COLO668 (cell line): ENCODE measurements around the gene ZNF362.

Experiments used
- DNase-seq: peaks from one replicate; lab custom pipeline; 2025; ENCODE audit not compliant: unreplicated experiment; lab: John Stamatoyannopoulos, UW

The ZNF362 gene

DNA sequence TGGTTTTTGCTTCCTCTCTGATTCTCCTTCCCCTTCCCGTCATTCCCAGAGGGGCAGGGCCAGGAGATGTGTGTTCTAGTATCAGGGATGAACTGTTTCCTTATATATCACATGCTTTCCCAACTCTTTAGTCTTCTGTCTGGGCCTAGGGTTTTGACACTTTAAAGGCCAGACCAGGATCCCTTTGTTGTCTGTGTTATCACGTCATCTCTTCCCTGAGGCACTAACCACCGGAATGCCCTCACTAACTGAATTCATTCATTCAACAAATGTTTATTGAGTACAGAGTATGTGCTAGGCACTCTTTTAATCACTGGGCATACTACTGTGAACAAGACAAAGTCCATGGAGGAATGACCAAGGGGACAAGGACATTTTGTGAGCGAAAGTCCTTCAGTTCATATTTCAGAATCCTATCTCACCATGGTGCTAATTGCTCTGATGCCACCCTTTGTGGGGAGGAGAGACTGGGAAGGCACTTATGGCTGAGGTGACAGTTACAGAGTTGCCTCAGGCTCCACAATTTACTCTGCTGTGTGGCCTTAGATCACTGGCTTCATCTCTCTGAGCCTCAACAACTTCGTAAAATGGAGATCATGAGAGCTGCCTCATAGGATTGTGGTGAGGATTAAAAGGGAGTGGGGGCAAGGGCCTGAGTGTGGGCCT, 12.0 kb upstream of the ZNF362 start:
- no peak for DNase-seq

DNA sequence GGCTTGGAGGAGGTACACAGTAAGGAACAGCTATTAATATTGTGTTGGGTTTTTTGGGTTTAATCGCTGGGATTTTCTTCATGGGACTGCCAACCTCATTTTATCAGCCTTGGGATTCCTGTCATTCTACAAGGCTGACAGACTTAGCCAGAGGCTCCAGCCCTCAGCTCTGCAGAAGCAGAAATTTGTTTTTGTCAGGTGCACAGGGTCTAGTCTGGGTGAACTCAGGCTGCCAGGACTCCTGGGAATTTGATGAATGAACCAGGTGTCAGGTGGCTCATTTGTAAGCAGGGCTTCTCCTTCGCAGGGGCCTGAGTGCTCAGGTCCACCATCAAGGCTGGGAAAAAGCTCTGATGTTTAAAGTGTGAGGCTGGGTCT, 11.5 kb upstream of the ZNF362 start:
- no peak for DNase-seq

DNA sequence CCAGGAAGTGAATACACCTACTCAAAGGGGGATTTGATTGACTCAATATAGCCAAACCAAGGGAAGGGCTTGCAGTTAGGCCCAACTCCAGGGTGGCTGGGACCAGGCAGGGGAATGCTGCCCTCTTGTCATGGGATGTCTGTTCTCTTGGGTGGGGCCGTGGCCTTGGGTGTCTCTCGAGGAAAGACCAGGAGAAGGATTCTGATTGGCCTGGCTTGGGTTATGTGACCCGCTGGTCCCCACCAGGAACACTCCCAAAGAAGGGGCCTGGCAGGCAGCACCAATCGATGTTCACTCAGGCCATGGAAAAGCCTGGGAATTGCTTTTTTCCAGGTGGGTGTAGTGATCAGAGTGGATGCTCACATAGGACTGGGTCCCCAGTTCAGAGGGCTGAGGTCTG, 10.1 kb upstream of the ZNF362 start:
- no peak for DNase-seq

DNA sequence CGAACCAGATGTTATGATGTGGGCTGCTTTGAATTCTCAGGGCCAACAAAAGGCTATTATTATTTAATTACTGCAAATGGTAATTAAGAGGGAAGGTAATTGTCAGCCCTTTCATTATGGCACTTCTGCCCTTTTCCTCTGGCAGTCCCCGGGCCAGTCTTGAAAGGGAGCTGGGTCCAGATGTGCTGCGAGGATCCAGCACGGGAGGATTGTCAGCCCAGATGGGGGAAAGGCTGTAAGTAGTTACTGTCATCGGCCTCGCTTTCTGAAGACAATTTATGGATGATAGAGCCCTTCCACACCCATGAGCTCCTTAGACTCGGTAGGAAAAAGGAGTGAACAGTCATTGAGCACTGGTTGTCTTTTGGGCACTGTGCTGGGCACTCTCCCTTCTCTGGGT, 8.7 kb upstream of the ZNF362 start:
- no peak for DNase-seq

DNA sequence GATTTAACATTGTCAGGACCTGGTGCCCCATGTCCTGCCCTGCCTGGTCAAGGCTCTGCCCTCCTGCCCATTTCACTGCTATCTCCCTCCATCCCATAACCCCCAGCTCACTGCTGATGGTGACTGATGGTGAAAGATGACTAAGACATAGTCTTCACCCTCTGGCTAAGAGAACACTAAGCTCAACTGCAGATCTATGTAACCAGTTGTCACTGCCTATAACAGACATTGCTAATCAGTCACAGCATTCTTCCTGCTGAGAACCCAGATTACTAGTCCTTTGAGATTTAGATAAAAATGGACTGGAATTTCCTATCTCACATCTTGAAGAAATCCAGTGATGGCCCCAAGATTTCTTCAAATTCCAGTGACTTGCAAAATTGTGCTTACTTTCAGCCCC, 8.0 kb upstream of the ZNF362 start:
- no peak for DNase-seq

DNA sequence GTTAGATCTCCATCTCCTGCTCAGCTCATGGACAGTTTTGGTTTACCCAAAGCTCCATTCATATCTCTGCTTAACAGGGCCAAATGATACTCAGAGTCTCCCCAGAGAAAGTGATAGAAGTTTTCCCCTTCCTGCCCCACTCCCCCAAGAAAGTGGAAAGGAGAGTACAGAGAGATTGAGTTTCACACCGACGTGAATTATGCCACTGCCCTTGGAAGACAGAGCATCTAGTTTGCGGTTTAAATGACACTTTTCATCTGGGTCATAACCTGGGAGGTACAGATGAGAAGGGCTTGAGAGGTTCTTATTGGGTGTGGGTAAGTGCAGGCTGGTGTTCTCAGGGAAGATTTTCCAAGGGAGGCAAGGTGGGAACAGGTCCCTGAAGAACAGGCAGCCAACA, 6.9 kb upstream of the ZNF362 start:
- DNase-seq: no peak

DNA sequence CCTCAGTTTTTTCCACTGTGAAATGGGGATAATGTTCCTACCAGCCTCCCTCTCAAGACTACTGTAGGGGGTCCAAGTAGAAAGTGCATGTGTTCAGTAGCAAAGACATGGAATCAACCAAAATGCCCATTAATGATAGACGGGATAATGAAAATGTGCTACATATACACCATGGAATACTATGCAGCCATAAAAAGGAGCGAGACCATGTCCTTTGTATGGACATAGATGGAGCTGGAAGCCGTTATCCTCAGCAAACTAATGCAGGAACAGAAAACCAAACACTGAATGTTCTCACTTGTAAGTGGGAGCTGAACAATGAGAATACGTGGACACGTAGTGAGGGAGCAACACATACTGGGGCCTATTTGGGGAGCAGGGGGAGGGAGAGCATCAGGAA, 6.1 kb upstream of the ZNF362 start:
- DNase-seq: no peak

DNA sequence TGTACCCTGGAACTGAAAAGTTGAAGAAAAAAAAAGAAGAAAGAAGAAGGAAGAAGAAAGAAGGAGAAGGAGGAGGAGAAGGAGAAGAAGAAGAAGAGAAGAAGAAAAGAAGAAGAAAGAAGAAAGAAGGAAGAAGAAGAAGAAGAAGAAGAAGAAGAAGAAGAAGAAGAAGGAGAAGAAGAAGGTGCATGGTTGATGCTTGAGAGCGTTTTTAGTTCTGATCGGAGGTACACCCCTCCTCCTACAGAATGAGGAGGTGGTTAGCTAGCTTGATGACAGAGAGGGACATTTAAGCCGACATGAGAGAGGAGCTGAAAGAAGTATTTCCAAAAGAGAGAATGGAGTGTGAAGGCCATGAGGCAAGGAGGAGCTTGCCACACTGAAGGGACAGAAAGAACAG, 5.6 kb upstream of the ZNF362 start:
- no peak for DNase-seq

DNA sequence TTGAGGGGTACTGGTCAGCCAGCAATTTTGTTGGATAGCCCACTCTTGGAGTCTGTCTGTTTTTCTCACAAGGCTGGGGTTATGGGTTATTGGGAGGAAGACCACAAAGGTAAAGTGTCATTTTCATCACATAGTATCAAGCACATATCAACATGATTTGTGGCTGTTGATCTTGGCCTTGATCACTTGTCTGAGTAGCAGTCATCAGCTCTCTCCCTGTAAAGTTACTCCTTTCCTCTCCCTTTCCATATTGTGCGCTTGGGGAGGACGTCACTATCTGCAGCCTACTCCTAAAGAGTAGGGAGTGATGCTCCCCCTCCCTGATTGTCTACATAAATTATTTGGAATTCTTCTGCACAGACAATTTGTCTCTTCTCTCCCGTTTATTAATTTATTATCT, 1.8 kb upstream of the ZNF362 start:
- no peak for DNase-seq

DNA sequence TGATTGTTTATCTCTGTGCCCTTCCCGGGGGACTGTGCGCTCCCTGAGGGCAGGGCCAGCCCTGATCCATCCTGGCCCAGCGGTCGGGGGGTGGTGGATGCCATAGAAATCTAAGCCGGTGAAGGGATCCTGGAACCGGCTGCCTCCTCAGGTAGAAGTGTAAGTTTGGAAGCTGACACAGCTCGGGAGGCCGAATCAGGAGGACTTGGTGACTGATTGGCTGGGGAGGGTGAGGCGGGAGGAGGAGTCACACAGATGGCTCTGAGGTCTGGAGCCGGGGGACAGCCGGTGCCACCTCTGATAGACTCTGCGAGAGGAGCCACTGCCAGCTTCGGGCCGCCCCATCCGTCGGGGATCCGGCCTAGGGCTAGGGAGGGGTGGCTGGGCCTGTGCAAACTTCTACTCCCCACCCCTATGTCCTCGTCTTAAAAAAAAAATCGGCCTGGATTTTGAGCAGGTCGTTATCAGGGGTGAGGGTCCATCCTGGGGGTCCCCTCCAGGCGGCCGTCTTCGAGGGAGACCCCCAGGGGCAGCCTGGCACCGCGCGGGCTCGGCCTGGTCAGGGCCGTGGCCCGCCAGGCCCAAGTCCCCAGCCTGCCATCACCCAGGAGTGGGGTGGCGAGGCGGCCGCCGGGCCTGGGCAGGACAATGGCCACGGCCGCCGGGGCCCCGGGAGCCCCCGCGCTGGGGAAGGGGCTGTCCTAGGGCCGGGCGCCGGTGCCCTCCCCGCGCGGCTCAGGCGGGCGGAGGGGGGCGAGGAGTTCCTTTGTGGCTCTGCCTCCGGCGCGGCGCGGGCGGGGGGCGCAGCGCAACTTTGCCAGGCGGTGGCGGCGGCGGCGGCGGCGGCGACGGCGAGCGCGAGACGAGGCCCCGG, 708 bp upstream of the ZNF362 start:
- peak; percentile 83 for DNase-seq

DNA sequence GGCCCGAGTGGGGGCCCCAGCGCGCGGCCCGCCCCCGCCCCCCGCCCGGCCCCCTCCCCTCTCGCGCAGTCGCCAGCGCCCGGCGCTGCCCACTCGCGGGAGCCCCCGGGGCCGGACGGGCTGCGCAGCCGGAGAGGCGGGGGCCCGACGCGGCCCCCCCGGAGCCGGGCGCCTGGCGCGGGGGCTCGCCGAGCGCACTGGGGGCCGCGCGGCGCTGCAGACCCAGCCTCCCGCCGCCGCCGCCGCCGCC, 146 bp upstream of the ZNF362 start:
- no peak for DNase-seq

DNA sequence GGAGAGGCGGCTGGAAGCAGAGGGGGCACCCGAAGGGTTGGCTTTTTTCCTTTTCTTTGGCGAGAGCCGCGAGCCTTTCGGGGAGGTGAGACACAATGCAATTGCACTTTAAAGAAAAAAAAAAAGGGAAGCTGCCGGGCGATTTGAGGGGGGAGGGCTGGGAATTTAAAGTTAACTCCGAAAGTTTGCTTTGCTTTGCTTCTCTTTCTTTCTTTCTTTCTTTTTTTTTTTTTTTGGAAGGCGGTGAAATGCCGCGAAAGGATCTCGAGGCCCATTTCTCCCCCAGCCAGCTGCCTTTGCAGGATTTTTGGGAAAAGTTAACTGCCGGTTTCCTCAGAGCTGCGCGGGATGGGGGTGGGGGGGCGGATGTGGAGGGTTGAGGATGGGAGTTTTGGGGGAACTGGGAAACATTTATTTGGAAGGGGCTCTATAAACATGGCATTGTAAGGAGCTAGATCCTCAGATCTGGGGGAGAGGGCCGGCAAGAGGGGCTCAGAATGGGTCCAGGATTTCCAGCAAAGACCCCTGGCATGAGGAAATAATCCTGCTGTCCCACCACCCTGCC, 997 bp downstream of the ZNF362 start:
- no peak for DNase-seq

DNA sequence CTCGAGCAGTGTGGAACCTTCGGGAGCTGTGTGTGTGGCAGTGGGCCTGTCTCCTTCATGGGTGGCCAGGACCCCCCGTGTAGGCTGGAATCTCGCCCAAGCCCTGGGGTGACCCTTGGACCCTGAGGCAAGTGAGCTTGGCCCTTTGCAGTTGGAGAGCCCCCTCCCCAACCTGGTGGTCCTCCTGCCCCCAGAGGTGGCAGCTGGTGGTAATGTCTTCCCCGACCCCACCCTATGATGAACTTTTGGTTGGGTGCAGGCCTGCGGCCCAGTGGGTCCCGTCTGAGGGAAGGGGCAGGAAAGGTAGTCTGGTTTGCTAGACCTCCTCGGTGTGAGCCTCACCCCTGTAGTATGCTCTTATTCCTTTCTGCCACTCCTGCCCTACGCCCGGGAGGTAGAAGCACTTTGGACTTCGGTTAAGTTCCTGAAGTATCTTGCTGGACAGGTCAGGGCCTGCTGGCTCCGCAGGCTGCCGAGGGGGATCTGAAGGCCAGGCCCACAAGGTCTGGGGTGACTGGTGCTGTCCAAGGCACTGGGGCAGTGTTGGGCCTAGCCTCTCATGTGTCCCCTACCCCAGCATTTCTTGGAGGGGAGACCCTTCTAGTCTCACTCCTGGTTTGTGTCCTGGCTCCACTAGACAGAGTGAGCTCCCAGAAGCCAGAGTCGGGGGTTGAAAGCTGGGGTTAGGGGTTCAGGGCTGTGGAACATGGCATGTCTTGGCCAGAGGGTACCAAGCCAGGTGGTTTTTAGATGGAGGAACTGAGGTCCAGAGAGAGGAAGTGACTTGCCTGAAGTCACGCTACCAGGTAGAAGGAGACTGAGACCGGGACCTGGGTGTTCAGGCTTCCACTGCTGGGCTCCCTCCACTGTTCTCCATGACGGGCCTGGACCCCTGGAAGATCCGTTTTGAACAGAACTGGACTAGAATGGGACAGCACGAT, 1.8 kb downstream of the ZNF362 start:
- peak; percentile 33 for DNase-seq

DNA sequence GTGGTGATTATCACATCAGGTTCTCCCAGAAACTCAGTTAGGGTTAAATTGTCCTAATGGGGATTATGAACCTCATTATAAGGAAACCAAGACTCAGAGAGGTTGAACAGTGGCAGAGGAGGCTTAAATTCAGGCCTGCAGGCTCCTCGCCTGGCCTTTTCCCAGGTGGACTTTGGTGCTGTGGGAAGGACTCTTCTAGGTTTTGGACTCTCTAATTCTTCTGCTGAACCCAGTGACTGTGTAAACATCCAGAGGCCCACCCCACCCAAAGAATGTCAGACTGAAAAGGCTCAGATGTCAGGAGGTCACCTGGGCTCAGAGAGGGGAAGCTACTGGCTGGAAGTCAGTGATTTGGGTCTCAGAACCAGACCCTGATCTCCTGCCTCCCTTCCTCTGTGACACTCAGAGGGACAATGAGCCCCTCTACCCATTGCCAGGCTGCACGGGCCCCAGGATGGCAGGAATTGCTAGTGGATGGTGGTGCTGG, 2.5 kb downstream of the ZNF362 start:
- no peak for DNase-seq

DNA sequence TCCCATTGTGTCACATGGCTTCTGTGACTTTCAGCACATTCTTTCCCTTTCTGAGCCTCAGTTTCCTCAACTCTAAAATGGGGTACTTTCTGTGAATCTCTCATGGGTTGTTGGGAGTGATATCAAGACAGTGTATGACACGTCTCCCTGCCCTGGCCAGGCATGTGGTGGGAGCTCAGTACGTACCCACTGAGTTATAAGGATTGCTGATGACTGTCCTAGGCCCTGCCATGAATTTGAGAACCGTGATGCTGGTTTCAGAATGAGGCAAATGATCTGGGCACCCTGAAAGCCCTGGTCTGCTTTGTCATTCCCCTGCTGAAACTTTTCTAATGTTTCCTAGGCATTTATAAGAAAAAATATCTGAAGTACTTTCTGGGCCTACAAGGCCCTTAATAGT, 3.6 kb downstream of the ZNF362 start:
- no peak for DNase-seq

DNA sequence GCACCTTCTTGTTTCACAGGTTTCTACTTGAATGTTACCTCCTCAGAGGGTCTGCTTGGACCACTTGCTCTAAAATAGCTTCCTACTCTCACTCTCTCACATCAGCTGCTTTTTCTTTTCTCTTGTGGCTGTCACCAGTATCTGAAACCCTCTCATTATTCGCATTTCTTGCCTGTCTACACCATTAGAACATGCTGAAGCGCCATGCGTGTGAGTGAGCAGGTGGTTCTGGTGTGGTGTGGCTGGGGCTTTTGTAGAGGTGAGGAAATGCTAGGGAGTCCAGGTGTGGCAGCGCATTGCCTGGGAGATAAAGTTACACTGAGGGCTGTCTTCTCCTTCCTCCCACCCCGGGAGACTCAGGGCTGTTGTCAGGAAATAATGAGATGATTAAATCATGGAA, 4.1 kb downstream of the ZNF362 start:
- peak; percentile 88 for DNase-seq

DNA sequence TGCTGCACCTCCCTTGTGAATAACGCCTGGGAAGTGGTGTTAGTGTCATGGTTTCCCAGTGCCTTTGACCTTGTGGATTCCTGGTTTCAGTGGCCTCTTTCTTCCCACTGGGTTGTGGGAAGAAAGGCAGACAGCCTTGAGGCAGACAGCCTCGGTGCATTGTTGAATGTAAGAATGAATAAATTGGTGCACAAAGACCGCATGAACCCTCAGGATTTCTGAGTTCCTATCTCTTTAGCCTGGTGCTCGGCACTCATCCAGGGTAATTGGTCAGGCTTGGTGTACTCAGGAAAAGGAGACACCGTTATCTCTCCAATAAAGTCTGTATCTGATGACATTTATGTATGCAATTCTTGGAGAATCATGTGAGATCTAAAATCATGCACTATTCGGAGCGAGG, 5.1 kb downstream of the ZNF362 start:
- DNase-seq: no peak

DNA sequence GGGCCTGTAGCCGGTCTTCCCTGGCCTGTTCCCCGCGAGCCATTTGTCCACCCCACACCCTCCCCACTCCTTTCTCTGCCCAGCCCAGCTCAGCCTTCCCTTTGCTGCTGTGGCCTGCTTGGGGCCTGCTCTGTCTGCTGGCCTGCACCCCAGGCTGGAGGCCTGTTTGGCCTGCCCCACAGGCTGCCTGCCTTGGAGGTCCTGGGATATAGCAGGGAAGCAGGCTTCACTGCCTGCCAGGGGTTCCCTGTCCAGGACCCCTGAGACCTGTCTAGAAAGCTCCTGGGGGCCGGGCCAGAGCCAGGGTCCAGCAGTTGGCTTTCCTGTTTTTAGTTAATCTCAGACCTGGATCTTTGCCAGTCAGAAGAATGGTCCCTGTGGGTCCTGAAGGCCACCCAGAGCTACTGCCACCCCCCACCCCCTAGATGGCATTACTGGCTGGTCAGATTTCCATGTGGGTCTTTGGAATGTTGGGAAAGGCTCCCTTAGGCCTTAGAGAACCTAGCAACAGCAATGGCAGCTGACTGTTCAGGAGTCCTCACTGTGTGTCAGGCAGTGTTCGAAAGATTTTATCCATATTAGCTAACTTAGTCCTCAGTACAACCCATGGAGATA, 7.7 kb downstream of the ZNF362 start:
- no peak for DNase-seq

DNA sequence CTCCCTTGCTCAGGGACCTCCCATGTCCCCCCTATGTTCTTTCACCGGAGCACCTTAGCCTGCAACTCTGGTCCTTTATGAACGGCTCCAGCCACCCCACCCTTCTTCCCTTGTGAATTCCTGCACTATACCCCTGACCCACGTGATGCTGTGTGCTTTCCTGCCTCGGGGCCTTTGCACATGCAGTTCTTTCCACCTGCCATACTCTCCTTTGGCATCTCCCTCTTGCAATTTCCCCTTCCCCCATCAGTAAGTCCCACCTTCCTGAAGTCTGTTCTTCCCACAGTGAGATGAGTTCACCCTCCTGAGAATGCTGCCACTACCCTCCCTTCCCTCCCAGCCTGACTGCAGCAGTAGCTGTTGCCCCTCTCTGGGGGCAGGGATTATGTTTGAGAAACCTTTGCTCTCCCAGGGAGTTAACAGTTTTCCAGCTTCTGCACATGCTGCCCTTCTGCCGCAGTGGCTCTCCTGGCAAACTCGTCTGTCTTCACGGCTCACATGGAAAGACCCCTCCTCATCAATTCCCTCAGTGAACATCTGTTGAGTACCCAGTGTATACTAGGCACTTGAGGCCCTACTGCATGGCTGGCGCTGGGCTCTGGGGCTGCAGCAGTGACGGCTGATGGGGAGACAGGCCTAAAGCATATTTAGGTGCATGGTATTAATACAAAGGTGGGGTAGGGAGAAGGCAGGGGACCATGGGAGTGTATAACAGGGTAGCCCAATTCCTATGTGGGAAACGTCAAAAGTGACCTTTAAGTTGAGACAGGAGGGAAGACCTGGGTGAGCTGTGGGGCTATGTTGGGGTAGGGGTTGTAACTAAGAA, 9.7 kb downstream of the ZNF362 start:
- DNase-seq: no peak

DNA sequence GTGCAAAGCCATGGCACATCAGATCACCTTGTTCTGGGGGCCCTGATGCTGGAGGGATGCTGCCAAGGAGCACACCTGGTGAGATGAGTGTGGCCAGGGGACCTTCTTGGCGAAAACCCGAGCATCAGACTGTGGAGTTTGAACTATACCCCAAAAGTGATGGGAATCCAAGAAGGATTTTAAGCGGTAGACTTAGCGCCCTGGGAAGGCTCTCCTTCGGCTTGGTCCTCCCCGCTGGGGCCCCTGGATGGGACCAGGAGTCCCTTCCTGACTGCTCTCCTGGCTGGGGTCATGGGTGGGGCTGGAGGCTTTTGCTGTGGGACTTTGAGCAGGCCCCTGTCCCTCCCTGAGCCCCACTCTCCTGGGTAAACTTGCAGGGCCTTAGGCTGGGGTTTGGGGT, 10.5 kb downstream of the ZNF362 start:
- DNase-seq: no peak
